ENCODE data around the gene KRTAP13-2.

- no peak for TF ChIP-seq SP2 (IDR thresholded peaks at IDR 0.05; ENCODE audit: extremely low read depth, low read depth, low read length, poor library complexity, severe bottlenecking)
- TF ChIP-seq CTCF (IDR thresholded peaks at IDR 0.05 in 2 of 3, conservative IDR thresholded peaks at IDR 0.05 in 1 of 3; ENCODE audit: insufficient read depth in 2 of 3, low read depth in 1 of 3, low read length in 3 of 3) = no peak
- TF ChIP-seq ELF4 (CRISPR knock-in tag; IDR thresholded peaks at IDR 0.05) = no peak
- TF ChIP-seq MNT (conservative IDR thresholded peaks at IDR 0.05) = no peak
Measured at GRCh38 chr21:30395731-30396130, 23.7 kb upstream of the KRTAP13-2 start, which contains the start of gene KRTAP13-1.

Measured in K562 (cell line).